ENCODE data around the gene GDF10.

DNA sequence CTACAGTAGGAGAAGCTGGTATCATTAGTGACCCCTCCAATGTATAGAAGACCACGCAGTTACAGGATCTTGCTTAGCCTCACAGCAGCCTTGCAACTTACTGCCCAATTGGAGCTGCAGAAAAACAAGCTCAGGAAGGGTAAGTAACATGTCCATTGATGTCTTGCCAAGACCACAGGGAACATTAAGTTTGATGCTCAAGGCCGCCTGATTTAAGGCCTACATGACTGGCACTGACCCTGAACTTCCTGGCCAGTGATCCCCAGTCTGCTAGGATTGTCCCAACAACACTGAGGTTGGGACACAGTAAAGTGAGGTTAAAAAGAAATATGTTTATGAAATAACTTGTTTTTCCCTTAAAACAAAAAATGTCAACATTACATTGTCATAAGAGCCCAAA is 15.4 kb downstream of the GDF10 start:
- TF ChIP-seq POLR2AphosphoS5 (IDR thresholded peaks at IDR 0.05; ENCODE audit: low read depth) = no peak
- TF ChIP-seq, protein P1, sequence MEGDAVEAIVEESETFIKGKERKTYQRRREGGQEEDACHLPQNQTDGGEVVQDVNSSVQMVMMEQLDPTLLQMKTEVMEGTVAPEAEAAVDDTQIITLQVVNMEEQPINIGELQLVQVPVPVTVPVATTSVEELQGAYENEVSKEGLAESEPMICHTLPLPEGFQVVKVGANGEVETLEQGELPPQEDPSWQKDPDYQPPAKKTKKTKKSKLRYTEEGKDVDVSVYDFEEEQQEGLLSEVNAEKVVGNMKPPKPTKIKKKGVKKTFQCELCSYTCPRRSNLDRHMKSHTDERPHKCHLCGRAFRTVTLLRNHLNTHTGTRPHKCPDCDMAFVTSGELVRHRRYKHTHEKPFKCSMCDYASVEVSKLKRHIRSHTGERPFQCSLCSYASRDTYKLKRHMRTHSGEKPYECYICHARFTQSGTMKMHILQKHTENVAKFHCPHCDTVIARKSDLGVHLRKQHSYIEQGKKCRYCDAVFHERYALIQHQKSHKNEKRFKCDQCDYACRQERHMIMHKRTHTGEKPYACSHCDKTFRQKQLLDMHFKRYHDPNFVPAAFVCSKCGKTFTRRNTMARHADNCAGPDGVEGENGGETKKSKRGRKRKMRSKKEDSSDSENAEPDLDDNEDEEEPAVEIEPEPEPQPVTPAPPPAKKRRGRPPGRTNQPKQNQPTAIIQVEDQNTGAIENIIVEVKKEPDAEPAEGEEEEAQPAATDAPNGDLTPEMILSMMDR (IDR thresholded peaks at IDR 0.05; ENCODE audit: insufficient read depth, low read length) = no peak
- TF ChIP-seq, protein P2, sequence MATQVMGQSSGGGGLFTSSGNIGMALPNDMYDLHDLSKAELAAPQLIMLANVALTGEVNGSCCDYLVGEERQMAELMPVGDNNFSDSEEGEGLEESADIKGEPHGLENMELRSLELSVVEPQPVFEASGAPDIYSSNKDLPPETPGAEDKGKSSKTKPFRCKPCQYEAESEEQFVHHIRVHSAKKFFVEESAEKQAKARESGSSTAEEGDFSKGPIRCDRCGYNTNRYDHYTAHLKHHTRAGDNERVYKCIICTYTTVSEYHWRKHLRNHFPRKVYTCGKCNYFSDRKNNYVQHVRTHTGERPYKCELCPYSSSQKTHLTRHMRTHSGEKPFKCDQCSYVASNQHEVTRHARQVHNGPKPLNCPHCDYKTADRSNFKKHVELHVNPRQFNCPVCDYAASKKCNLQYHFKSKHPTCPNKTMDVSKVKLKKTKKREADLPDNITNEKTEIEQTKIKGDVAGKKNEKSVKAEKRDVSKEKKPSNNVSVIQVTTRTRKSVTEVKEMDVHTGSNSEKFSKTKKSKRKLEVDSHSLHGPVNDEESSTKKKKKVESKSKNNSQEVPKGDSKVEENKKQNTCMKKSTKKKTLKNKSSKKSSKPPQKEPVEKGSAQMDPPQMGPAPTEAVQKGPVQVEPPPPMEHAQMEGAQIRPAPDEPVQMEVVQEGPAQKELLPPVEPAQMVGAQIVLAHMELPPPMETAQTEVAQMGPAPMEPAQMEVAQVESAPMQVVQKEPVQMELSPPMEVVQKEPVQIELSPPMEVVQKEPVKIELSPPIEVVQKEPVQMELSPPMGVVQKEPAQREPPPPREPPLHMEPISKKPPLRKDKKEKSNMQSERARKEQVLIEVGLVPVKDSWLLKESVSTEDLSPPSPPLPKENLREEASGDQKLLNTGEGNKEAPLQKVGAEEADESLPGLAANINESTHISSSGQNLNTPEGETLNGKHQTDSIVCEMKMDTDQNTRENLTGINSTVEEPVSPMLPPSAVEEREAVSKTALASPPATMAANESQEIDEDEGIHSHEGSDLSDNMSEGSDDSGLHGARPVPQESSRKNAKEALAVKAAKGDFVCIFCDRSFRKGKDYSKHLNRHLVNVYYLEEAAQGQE (IDR thresholded peaks at IDR 0.05; ENCODE audit: insufficient replicate concordance, low read depth) = no peak

All from HL-60 (cell line).